Left ventricle myocardium superior (tissue), 1 donor: ENCODE results near the gene SKAP1. TPM values are rescaled to one million over a fixed set of nuclear protein-coding genes. Genes with fewer than 3 reads are reported as not detected.
"Not testable (repeated sequence)": the region's sequence is repeated elsewhere in the genome, so short reads cannot be mapped to it uniquely, and the experiment has no call there.

ENCODE experiments used
- ATAC-seq: fragments of 200-7000 bp; cut with Tn5 transposase; one replicate; pipeline ENCODE4 v1.9.1; 2020; ENCODE audit warnings: mild to moderate bottlenecking, moderate library complexity
- DNase-seq: peaks from one replicate; pipeline ENCODE4 v3.0.0-alpha.2; 2020
- intact Hi-C: fragments of 100-400 bp; cut with micrococcal nuclease; formaldehyde crosslinking; loops from one replicate; pipeline ENCODE4 v1.11.0; 2022
- total RNA-seq: library from RNA; stranded (reverse); fragmentation: NEBNext Ultra II Directional; extraction: Animal tissue kit (Norgen Biotek cat#: 25700); gene quantifications from one replicate; pipeline ENCODE4 v1.2.1, GENCODE V29; 2021
- donor health status: DM: no; HTN: yes; CAD: no; lungs with severe emphysema.

The SKAP1 gene
- total RNA-seq, 1 donor from 2014 or later, result 0.27 TPM

DNA sequence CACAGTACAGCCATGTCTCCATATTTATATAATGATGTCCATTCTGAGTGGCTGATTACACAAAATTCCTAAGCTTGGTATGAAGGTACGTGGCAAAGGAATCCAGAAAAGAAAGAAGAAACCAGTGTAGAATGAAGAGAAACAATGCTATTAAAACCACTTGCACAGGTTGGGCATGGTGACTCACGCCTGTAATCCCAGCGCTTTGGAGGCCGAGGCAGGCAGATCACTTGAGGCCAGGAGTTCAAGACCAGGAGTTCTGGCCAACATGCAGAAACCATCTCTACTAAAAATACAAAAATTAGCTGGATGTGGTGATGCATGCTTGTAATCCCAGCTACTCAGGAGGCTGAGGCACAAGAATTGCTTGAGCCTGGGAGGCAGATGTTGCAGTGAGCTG, 223.0 kb downstream of the SKAP1 start:
- ATAC-seq, intact Hi-C loops, DNase-seq: not testable (repeated sequence)

DNA sequence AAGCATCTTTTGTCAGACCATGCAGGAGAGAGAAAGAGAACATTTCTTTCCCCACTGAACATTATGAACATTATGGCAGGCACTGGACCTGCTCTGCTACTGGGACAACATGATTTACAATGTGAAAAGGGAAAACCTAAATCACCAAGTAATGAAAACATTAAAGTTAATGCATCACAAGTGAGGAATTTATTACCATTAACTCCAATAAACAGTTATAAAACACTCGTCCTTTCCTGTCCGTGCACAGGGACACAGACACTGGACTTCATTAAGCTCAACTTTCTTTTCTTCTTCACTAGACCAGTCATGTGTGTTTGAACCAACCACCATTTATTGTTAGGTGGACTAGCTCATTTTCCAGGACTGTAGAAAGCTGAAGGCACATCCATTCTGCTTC, 227.1 kb downstream of the SKAP1 start:
- DNase-seq, result no peak
- ATAC-seq, result no peak
- intact Hi-C loops, result no loop called here

DNA sequence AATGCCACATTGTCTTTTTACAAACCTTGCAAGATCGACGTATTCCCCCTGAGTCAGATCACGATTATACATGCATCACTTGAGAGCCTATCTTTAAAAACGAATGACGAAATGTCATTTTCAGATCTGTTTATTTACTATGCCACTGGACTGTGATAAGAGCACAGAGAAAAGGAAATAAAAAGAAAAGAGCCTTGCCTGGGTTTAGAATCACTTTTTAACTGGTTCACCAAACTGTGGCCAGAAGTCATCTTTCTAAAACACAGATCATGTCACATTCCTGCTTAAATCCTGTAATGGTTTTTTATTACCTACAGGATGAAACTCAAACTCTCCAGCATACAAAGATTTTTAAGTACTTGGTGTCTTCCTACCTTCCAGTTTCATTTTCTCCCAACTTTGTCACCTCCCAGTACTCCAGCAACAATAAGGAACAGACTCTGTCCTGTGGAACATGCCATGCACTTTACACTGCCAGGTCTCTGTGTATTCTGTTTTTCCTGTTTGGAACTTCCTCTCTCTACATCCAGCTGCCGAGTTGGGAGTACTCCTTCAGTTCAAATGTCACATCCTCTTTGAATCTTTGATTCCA, 231.0 kb downstream of the SKAP1 start:
- DNase-seq (no peak), ATAC-seq (no peak)
- intact Hi-C loops, result no loop called here

DNA sequence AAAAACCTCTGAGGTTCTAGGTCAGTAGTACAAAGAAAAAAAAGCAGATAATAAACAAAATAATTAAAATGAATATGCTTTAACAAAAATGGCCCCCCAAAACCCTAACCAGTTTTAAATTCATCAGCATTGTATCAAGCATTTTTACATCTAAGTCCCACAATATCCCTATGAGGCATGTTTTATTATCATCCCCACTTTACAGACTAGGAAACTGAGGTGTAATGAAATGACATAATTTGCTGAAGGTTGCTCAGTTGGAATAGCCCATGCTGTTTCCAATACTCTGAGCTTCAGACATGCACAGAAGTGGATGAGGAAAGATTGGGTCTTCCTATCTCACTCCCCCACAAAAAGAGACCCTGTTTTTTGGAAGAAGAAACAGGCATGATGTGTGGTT, 234.1 kb downstream of the SKAP1 start:
- no peak for ATAC-seq
- intact Hi-C loops, result no loop called here
- no peak for DNase-seq

DNA sequence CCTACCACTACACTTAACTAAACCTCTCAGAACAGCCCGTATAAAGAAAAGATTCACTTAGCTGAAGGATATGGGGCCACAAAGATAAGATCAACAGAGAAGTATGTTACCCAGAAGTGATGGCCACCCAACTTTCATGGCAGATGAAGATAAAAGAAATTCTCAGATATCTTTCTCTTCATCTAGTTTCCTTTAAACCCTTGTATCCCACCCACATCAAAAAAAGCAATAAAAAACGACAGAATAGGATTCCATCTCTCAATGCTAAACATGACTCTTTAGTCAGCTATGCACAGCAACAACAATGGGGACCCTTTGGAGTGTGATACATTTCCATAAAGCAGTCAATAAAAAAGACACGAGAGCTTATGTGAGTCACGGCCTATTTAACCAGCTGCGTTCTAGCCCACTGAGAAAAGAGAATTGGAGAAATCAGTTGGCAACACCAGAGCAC, 235.9 kb downstream of the SKAP1 start:
- ATAC-seq, result no peak
- intact Hi-C loops, result no loop called here
- DNase-seq, result no peak

DNA sequence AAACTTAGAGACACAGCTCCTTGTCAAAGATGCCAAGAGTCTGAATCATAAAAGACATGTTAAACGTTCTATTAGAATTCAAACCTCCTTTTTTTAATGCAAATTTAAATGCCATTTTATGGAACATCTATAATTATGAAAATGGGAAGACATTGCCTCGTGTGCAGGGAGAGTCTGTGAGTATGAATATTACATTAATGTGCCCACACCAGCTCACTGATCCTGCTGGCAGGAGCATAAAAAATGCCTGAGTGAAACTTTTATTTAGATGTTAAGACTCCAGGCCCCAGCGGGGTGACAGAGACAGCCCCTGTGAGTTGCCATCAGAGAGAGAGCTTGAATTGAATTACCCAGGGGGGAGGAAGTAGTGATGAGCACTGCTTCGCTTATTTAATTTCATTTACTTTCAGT, 237.7 kb downstream of the SKAP1 start:
- ATAC-seq (no peak), DNase-seq (no peak)
- intact Hi-C loops, result no loop called here

DNA sequence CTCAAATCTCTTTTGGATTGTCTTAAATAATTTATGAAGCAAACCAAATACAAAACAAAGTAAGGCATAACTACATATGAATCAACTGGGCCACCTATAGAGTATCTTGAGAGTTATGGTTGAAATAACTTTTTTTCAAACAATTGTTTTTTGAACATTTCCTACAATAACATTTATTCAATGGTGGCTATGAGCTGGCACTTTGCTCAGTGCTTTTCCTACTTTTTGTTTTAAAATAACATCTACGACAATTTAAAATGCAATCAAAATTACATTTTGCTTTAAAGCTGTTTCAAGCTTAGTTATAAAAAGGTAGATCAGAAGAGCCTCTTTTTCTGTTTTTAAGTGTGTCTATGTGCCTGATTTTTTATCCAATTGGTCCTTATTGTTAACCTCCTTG, 238.7 kb downstream of the SKAP1 start:
- ATAC-seq (no peak), DNase-seq (no peak)
- intact Hi-C loops, result no loop called here

DNA sequence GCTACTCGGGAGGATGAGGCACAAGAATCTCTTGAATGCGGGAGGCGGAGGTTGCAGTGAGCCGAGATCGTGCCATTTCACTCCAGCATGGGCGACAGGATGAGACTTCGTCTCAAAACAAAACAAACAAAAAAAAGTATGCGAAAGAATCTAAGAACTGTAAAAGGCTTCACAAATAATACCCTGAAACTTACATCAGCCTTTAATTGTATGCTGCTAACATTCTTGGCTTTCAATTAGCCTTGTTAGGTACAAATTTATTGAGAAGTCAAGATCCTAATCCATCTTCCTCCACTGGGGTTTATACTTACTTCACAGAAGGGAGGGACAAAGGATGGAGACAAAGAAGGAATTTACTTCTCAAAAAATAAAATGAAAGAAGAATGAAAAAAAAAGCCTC, 239.1 kb downstream of the SKAP1 start:
- no peak for ATAC-seq

DNA sequence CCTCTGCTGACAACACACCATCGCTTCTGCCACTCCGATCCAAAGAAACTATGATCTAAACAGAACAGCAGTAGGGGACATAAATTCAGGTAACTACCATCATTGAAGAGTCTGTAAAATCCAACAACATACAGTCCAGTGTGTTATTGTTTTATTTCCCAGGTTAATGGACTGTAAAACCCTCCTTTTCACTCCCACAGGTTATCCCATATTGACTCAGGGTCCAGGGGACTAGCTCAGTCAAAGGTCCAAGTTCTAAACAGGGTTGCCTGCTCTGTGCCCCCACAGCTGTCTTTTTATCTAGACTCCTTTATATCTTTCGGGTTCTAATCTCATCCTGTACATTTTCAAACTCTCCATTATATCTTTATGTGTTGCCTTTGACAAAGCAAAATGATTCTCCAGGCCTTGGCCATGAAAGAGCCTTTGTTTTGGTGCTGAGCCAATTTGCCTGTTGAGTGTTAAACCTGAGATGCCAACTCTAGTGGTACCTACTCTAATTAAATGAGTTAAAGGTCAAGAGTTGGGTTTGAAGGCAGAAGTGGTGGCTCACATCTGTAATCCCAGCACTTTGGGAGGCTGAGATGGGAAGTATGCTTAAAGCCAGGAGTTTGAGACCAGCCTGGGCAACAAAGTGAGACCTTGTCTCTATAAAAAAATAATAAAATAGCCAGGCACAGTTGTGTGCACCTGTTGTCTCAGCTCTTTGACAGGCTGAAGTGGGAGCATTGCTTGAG, 242.0 kb downstream of the SKAP1 start:
- ATAC-seq (no peak), DNase-seq (no peak)
- intact Hi-C loops, result no loop called here

More for the DNA sequence above, 239.1 kb downstream of the SKAP1 start:
- DNase-seq, result no peak
- intact Hi-C loops, result no loop called here

DNA sequence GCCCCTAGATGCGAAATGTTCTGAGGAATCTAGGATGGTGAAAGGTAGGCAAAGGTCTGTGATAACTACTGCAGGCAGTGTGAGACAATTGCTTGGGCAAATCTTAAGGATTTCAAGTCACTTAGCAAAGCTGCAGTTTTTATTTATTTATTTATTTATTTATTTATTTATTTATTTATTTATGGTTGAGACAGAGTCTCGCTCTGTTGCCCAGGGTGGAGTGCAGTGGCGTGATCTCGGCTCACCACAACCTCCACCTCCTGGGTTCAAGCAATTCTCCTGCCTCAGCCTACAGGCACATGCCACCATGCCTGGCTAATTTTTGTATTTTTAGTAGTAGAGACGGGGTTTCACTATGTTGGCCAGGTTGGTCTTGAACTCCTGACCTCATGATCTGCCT, 243.7 kb downstream of the SKAP1 start:
- ATAC-seq, DNase-seq, intact Hi-C loops: not testable (repeated sequence)

DNA sequence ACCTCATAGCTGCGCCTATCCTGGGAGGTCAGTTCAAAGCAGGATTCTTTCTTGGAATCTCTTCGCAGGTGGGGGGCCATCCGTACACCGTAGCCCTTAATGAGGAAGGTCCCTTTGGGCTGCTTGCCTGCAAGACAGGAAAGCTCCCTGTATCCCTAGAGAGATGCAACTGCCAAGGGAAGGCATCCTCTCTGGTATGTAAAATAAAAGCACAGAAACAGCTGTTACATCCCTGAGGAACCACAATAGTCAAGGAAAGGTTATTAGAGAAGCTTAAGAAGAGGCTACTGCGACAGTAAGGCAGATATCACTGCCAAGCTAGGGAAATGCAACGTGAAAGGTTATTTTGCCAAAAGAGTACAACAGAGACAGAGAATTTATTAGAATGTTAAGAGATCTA, 245.3 kb downstream of the SKAP1 start:
- no peak for DNase-seq
- no peak for ATAC-seq
- intact Hi-C loops, result no loop called here

DNA sequence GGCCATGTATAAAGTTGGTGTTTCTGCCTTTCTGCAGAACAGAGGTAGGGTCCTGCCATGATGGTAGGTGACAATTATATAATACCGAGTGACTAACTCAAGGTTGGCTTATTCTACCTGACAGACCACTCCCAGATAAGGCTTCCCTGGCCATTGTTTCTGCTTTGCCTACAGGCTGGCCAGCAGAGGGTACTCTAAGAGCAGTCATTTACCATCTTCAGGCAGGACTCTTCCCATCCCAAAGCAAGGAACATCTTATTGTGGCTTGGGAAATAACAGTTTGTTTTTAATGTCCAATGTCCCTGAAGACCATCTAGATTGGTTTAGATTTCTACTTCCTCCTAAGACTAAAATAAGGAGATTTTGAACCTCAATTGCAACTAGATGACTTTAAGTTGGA, 248.4 kb downstream of the SKAP1 start:
- no peak for ATAC-seq
- no peak for DNase-seq
- intact Hi-C loops, result no loop called here

DNA sequence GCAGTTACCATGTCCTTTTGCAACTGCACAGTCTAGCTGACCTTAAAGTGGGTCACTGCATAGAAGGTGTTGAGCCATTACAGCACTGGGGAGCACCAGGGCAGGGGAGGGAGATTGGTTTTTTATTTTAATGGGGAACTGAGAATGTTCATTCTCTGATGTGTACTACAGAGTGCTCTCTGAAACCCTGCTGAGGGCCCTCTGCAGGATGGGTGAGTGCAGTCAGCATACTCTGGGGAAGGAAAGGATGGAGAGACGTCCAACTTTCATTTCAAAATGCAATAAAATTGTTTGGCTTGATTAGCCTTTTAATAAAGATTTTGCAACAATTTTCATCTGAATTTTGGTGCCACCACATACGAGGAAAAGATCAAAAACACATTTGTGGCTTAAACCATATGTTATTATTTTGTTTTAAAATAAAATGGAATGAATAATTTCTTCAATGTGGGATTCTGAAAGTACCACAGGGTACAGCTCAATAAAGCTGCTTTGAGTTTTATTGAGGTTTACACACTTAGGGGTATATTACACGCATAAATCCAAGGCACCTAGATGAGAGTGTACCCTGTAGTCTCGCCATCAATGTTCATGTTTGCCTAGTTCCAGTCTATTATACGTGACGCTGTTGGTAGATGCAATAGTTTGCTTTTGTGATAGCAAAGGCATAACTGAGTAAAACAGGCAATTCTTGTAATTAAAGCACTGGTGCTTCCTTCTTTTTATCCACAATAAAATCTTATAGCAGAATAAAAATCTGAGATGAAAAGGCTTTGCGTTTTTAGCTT, 249.0 kb downstream of the SKAP1 start:
- intact Hi-C loops, result no loop called here
- DNase-seq (no peak), ATAC-seq (no peak)

DNA sequence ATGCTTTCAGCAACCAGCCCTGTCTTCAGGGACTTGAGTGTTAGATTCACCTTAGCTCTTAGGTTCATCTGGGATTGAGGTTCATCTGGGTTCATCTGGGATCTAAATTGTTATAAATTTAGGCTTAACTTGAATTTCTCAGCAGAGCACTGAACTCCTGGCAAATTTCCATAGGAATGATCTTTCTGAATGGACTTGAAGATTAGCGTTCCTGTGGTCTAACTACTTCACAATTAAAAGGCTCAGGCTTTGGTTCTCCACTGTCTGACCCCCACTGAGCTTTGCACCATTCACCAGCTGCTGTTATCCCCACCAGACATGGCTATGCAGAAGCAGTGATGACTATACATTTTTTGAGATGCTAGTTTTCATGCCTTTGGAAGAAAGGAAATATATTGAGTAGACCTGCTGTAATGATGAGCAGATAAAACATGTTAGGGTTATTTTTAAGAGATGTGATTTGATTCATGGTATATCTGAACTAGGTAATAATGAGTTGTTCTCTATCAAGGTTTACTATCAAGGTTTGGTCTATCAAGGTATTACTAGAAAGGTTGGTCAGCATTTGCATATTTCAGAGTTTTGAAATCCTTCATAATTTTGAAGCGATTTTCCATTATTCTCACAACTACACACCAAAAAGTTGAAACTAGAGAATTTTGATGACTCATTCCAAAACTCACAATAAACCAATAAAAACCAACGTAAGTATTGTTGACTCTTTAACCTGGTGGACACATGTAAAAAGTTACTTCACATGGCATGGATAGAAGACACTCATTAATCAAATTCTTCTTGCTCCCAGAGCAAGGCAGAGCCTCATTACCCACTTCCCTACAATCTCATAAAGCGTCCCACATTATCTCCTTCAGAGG, 250.7 kb downstream of the SKAP1 start:
- no peak for ATAC-seq
- intact Hi-C loops, result no loop called here
- DNase-seq, result no peak

DNA sequence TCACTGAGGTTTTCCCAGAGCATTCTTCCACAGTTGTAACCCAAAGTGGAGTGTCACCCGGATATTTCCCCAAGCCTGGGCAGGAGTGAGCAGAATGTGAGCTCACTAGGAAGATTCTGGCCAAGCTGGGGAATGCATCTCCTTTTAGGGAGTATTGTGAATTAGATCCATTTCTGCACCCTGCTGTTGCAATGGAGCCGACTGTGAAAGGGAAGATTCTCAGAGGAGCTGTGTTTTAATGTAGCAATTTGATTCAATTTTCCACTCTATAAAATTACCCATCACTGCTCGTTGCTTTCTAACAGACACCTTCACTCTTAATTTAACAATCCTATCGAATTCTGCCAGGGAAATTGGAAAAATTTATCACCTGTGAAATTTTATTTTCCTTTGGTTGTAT, 251.7 kb downstream of the SKAP1 start:
- intact Hi-C loops, result no loop called here
- DNase-seq, result no peak
- ATAC-seq, result no peak

DNA sequence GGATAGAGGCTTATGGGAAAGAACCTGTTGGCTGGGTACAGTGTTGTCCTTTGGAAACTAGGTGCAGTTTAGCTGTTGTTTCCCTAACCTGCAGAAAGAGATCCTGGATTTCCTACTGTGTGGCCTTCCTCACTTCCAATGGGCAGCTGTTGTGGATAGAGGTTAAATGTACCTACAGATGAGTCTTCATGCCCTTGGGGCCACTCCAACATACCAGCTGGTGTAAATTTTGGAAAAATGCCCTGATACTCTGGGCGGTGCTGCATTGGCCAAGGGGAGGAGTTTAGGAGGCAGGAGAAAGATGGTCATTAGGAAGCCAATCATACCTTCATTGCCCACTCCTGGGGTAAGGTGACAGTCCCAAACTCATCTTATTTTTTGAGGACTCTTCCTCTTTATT, 252.2 kb downstream of the SKAP1 start:
- ATAC-seq, result no peak
- no peak for DNase-seq
- intact Hi-C loops, result no loop called here

DNA sequence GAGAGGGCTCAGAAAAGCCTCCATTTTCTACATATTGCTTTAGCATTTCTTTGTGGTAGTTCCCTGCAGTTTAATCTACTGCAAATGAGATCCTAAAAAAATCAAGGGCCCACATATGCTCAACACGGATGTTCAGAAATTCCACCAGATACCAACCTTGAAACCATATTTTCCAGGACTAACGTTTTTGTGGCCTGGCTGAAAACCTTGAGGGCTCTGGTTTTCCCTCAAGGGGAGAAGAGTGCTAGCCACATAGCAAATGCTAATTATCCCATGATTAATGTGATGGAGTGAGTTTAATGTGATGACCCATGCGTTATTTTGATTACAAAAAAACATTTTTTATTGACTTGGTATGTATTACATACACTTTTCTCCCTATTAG, 253.6 kb downstream of the SKAP1 start:
- DNase-seq, result no peak
- intact Hi-C loops, result no loop called here
- no peak for ATAC-seq

DNA sequence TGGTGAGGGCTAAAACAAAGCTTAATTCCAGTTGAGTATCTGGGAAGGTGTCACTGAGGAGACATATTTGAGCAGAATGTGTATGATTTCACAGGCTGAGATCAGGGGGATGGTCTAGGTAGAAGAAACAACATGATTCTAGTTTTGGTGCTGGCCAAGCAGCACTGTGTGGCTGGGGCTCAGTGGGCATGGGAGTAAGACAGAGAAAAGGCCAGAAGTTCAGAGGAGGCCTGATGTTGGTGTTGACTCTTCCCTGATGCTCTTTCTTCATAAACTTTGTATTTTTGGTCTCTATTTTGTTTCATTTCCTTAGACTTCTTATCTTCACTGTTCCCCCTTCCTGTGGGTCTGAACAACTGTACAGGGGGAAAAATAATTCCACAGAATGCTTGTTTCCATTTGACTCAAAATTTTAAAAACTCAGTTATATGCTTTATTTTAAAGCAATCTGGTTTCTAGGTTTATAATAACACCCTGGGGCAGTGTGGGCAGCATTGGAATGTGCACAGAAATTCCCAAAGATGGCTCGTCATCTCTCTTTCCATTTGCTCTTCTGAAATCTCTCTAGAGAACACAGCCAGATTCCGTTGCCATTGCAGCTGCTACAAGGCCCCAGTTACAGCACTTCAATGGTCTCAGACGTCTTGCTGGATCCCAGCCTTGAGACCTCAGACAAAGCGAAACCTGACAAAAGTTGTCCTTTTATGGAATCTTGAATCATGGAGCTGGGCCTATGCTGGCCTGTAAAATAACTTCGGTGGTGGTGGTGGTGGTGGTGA, 254.1 kb downstream of the SKAP1 start:
- intact Hi-C loops, result no loop called here
- ATAC-seq, result peak; percentile 17

More for the DNA sequence above, 254.1 kb downstream of the SKAP1 start:
- no peak for DNase-seq
